ENCODE results near the gene LBHD2. TPM values are rescaled to one million over a fixed set of nuclear protein-coding genes. Genes with fewer than 3 reads are reported as not detected.

LBHD2 gene
- total and polyA plus RNA-seq, 2 of the 8 experiments (the other 6 are each of a cell fraction or from before 2014, with no cell fraction given), result not detected

- Histone ChIP-seq H2BK12ac (ENCODE audit: low read depth, low read length) (peak within 1 kb of the TSS; percentile 75), H4K5ac (ENCODE audit: insufficient read length, low read depth, low read length) (no peak within 1 kb of the TSS), H3K23me2 (ENCODE audit: low read depth, low read length) (peaks cover 5% of the 10 kb centered on the region; the same call in 1 of the 2 replicates), H3K4me2 (ENCODE audit: insufficient read depth in 1 of 2, low read depth in 2 of 2, low read length in 2 of 2) (peak within 1 kb of the TSS; percentile 68 to 83), H2BK5ac (ENCODE audit: low read depth, low read length) (peak within 1 kb of the TSS; percentile 75; the same call in 1 of the 2 replicates), H3K14ac (ENCODE audit: insufficient read length) (no peak within 1 kb of the TSS), H3K23ac (ENCODE audit: insufficient read length) (no peak within 1 kb of the TSS), H4K91ac (replicated peaks; ENCODE audit: insufficient read length, low read length) (peak within 1 kb of the TSS; percentile 25), H2BK20ac (ENCODE audit: low read length) (peak within 1 kb of the TSS; percentile 80; the same call in 1 of the 2 replicates), H2BK120ac (replicated peaks; ENCODE audit: low read depth, low read length) (peak within 1 kb of the TSS; percentile 61), H3K27ac (ENCODE audit: low read depth, low read length) (no peak within 1 kb of the TSS), H2BK15ac (ENCODE audit: low read length) (no peak within 1 kb of the TSS; the same call in 1 of the 2 replicates), H4K20me1 (replicated peaks in 1 of 2; ENCODE audit: control insufficient read depth in 1 of 2, insufficient read depth in 2 of 2, low read length in 2 of 2) (peaks cover 6 to 12% of the 10 kb centered on the region in 2 experiments), H4K8ac (ENCODE audit: extremely low read depth, insufficient read depth, low read length) (peak within 1 kb of the TSS; percentile 62; the same call in 1 of the 2 replicates), H3K9ac (replicated peaks in 1 of 4; ENCODE audit: extremely low read depth in 1 of 4, low read depth in 3 of 4, low read length in 3 of 4) (no peak within 1 kb of the TSS; a peak in 1 of 7 replicates), H3K79me2 (ENCODE audit: control insufficient read depth in 1 of 2, insufficient read depth in 2 of 2, low read length in 2 of 2) (no peaks in the 10 kb centered on the region), H3K4ac (replicated peaks; ENCODE audit: insufficient read length, low read depth, low read length) (peak within 1 kb of the TSS; percentile 10), H3K27me3 (replicated peaks in 1 of 4; ENCODE audit: control insufficient read depth in 3 of 4, extremely low read depth in 1 of 4, insufficient read depth in 3 of 4, low read length in 3 of 4) (peaks cover 0 to 45% (median 34%) of the 10 kb centered on the region in 4 experiments; a peak in 6 of 7 replicates), H2AFZ (ENCODE audit: low read length) (no peak within 1 kb of the TSS; the same call in 1 of the 2 replicates), H3K4me1 (replicated peaks in 1 of 4; ENCODE audit: control insufficient read depth in 3 of 4, insufficient read depth in 4 of 4, low read length in 3 of 4) (peaks cover 0 to 39% (median 28%) of the 10 kb centered on the region in 4 experiments; a peak in 6 of 7 replicates), H3K56ac (replicated peaks; ENCODE audit: insufficient read length, low read depth, low read length) (peak within 1 kb of the TSS; percentile 37), H3K79me1 (ENCODE audit: low read depth, low read length) (no peaks in the 10 kb centered on the region), H3K36me3 (ENCODE audit: control insufficient read depth in 2 of 4, insufficient read depth in 4 of 4, low read length in 3 of 4) (no peaks in the 10 kb centered on the region), H3K4me3 (ENCODE audit: extremely low read depth in 1 of 4, insufficient read depth in 2 of 4, low read depth in 3 of 4, low read length in 4 of 4) (peak within 1 kb of the TSS; percentile 36 to 62 (median 42)), H3K9me3 (ENCODE audit: insufficient read depth in 2 of 2, low read depth in 1 of 2, low read length in 1 of 2) (no peaks in the 10 kb centered on the region), H2AK5ac (ENCODE audit: low read depth, low read length) (peak within 1 kb of the TSS; percentile 65; the same call in 1 of the 2 replicates), H3K18ac (ENCODE audit: extremely low read depth, low read length) (peak within 1 kb of the TSS; percentile 83)
- DNase-seq (ENCODE audit: low read depth in 1 of 2, low spot score in 2 of 2) (peak in 1 of 2 experiments; percentile 83), FAIRE-seq (no peak)
- 3% methylated on average over 15 of the region's 74 CpGs; no CpG with 5 or more reads in 1 of the 2 experiments for WGBS, 2 experiments (ENCODE audit: extremely low coverage in 1 of 2, insufficient coverage in 1 of 2, insufficient read length in 1 of 2, insufficient replicate concordance in 2 of 2, low coverage in 1 of 2, low lambda C conversion rate in 2 of 2, missing lambda C conversion rate in 1 of 2)
- ChIA-PET CTCF (ENCODE audit: partially characterized antibody) (interaction anchor here (0.5 to 18.4 kb wide), 18 partner anchors 8 to 303 kb away, joined by 3 to 276 read pairs (median 4); no protein-coding TSS in a partner anchor), POLR2A (ENCODE audit: partially characterized antibody) (interaction anchor here (0.9 to 1.1 kb wide), 2 partner anchors 16 to 21 kb away, joined by 3 read pairs; no protein-coding TSS in a partner anchor)
- no peak for TF ChIP-seq SRF (IDR thresholded peaks at IDR 0.05; ENCODE audit: low read depth, low read length)
- TF ChIP-seq BACH1 (IDR thresholded peaks at IDR 0.05; ENCODE audit: low read length), result 0 out of 2 replicates have a peak, but pooled peaks have one; percentile 0
- 0 out of 4 replicates have a peak, but pooled peaks of 1 of the 2 experiments have one; percentile 37 for TF ChIP-seq HDAC2 (IDR thresholded peaks at IDR 0.05; ENCODE audit: borderline replicate concordance in 1 of 2, low read depth in 2 of 2, low read length in 2 of 2)
- no peak for TF ChIP-seq KDM1A (IDR thresholded peaks at IDR 0.05; ENCODE audit: borderline replicate concordance, low read length)
- TF ChIP-seq SUZ12 (IDR thresholded peaks at IDR 0.05; ENCODE audit: low read length), result 0 out of 2 replicates have a peak, but pooled peaks have one; percentile 2
- no peak for TF ChIP-seq CTBP2 (IDR thresholded peaks at IDR 0.05; ENCODE audit: borderline replicate concordance, insufficient read depth, insufficient read length, low read length)
- TF ChIP-seq CREB1 (IDR thresholded peaks at IDR 0.05), result peak; percentile 78
- TF ChIP-seq TCF12 (IDR thresholded peaks at IDR 0.05; ENCODE audit: low read depth, low read length), result no peak
- TF ChIP-seq E2F6 (IDR thresholded peaks at IDR 0.05), result peak; percentile 89
- peak; percentile 87 for TF ChIP-seq MAX (IDR thresholded peaks at IDR 0.05)
Observed at GRCh38 chr14:103122947-103123633, 39.1 kb downstream of the LBHD2 start, which contains the start of gene TNFAIP2. TSS of gene TNFAIP2 (plus strand) at chr14:103123461. CDS start at chr14:103126458, 2,997 bp downstream.
